ENCODE data around the gene CSNK1A1. TPM values are rescaled to one million over a fixed set of nuclear protein-coding genes. Genes with fewer than 3 reads are reported as not detected.
A peak's percentile ranks its signal among the peaks of the same experiment; 100 is the strongest.

CSNK1A1 gene
- total RNA-seq, 4 donors from 2014 or later = 273 to 365 (median 320) TPM

GRCh38 chr5:149496166-149496565 lies 55.1 kb downstream of the CSNK1A1 start:
- Histone ChIP-seq H3K27me3 (no peaks in the 10 kb centered on the region), H3K27ac (no peak overlapping the region), H3K4me3 (no peak overlapping the region), H3K36me3 (peaks cover 60% of the 10 kb centered on the region), H3K9me3 (no peaks in the 10 kb centered on the region), H3K4me1 (peaks cover 15% of the 10 kb centered on the region)
- TF ChIP-seq POLR2AphosphoS5 (IDR thresholded peaks at IDR 0.05) = no peak
- no peak for TF ChIP-seq CTCF (IDR thresholded peaks at IDR 0.05)
- TF ChIP-seq POLR2A (IDR thresholded peaks at IDR 0.05) = no peak
- no peak for TF ChIP-seq EP300 (IDR thresholded peaks at IDR 0.05)
- no peak for DNase-seq (ENCODE audit: low spot score in 2 of 2)
- WGBS = 75% methylated on average over 1 of the region's 1 CpG

- peaks cover 15% of the 10 kb centered on the region for H3K4me1 ChIP-seq
- 77% methylated on average over 2 of the region's 2 CpGs for WGBS
Observed at GRCh38 chr5:149495673-149496072, 55.6 kb downstream of the CSNK1A1 start.

GRCh38 chr5:149493316-149493715 lies 57.9 kb downstream of the CSNK1A1 start:
- 64% methylated on average over 2 of the region's 2 CpGs for WGBS
- Histone ChIP-seq H3K27me3 (no peaks in the 10 kb centered on the region), H3K4me3 (no peak overlapping the region), H3K9me3 (no peaks in the 10 kb centered on the region), H3K27ac (no peak overlapping the region), H3K4me1 (peaks cover 31% of the 10 kb centered on the region), H3K36me3 (peaks cover 31% of the 10 kb centered on the region)
- no peak for TF ChIP-seq POLR2A (IDR thresholded peaks at IDR 0.05)
- no peak for TF ChIP-seq CTCF (IDR thresholded peaks at IDR 0.05)
- no peak for TF ChIP-seq EP300 (IDR thresholded peaks at IDR 0.05)
- no peak for TF ChIP-seq POLR2AphosphoS5 (IDR thresholded peaks at IDR 0.05)
- DNase-seq (ENCODE audit: low spot score in 2 of 2) = no peak

More at GRCh38 chr5:149495673-149496072, 55.6 kb downstream of the CSNK1A1 start:
- Histone ChIP-seq H3K9me3 (no peaks in the 10 kb centered on the region), H3K36me3 (peaks cover 55% of the 10 kb centered on the region), H3K4me3 (no peak overlapping the region), H3K27ac (no peak overlapping the region), H3K27me3 (no peaks in the 10 kb centered on the region)
- no peak for DNase-seq (ENCODE audit: low spot score in 2 of 2)
- TF ChIP-seq POLR2AphosphoS5 (IDR thresholded peaks at IDR 0.05) (no peak), CTCF (IDR thresholded peaks at IDR 0.05) (no peak), EP300 (IDR thresholded peaks at IDR 0.05) (no peak), POLR2A (IDR thresholded peaks at IDR 0.05) (no peak)

- no peak for TF ChIP-seq POLR2A (IDR thresholded peaks at IDR 0.05)
- no peak for TF ChIP-seq CTCF (IDR thresholded peaks at IDR 0.05)
- TF ChIP-seq POLR2AphosphoS5 (IDR thresholded peaks at IDR 0.05) = no peak
- TF ChIP-seq EP300 (IDR thresholded peaks at IDR 0.05) = no peak
- H3K36me3 ChIP-seq = peaks cover 26% of the 10 kb centered on the region
- H3K27me3 ChIP-seq = no peaks in the 10 kb centered on the region
- H3K27ac ChIP-seq = no peak overlapping the region
- H3K9me3 ChIP-seq = no peaks in the 10 kb centered on the region
- WGBS = 81% methylated on average over 6 of the region's 6 CpGs
- no peak overlapping the region for H3K4me3 ChIP-seq
- peaks cover 36% of the 10 kb centered on the region for H3K4me1 ChIP-seq
- no peak for DNase-seq (ENCODE audit: low spot score in 2 of 2)
Observed at GRCh38 chr5:149492781-149493180, 58.5 kb downstream of the CSNK1A1 start.

- Histone ChIP-seq H3K27me3 (no peaks in the 10 kb centered on the region), H3K4me1 (peaks cover 53% of the 10 kb centered on the region), H3K27ac (peak overlapping the region; percentile 47), H3K36me3 (peaks cover 15% of the 10 kb centered on the region), H3K4me3 (no peak overlapping the region), H3K9me3 (no peaks in the 10 kb centered on the region)
- no peak for DNase-seq (ENCODE audit: low spot score in 2 of 2)
- TF ChIP-seq EP300 (IDR thresholded peaks at IDR 0.05) (no peak), POLR2A (IDR thresholded peaks at IDR 0.05) (no peak), CTCF (IDR thresholded peaks at IDR 0.05) (no peak), POLR2AphosphoS5 (IDR thresholded peaks at IDR 0.05) (no peak)
- WGBS = 89% methylated on average over 6 of the region's 6 CpGs
Observed at GRCh38 chr5:149490599-149491485, 60.4 kb downstream of the CSNK1A1 start.
